Measurements from ENCODE around the gene PSKH1.

Gene PSKH1

DNA sequence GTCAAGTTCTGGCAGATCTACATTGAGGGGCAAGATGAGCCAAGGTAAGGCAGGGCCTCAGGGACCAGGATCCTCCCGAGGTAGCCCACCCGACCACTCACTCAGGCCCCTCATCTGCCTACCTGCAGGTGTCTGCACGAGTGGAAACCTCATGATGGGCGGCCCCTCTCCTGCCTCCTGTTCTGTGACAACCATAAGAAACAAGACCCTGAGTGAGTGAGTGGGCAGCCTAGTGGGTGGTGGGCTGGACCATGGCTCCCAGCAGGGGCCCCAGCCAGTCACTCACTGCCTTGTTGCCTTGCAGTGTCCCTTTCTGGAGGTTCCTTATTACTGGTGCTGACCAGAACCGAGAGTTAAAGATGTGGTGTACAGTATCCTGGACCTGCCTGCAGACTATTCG lies 14.8 kb upstream of the PSKH1 start:
- H3K27me3 Mint-ChIP-seq: no peaks in the 10 kb centered on the region
- DNase-seq (no peak), ATAC-seq (no peak)
- H3K4me1 Mint-ChIP-seq: peaks cover 28% of the 10 kb centered on the region
- no peak overlapping the region for H3K4me3 Mint-ChIP-seq
- no peaks in the 10 kb centered on the region for H3K9me3 Mint-ChIP-seq
- H3K27ac Mint-ChIP-seq: no peak overlapping the region

DNA sequence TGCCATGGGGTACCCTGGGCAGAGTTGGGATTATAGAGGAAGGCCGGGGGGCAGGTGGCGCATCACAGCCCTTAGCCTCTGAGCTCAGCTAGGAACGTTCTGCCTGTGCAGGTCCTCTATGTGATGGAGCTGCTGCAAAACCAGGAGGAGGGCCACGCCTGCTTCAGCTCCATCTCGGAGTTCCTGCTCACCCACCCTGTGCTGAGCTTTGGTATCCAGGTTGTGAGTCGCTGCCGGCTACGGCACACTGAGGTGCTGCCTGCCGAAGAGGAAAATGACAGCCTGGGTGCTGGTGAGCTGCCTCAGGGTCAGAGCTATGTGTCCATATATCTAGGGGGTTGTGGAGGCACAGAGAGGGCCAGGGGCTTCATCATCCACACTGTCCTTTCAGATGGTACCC lies 14.2 kb upstream of the PSKH1 start:
- no peaks in the 10 kb centered on the region for H3K27me3 Mint-ChIP-seq
- no peak for ATAC-seq
- no peak overlapping the region for H3K4me3 Mint-ChIP-seq
- peaks cover 25% of the 10 kb centered on the region for H3K4me1 Mint-ChIP-seq
- H3K9me3 Mint-ChIP-seq: no peaks in the 10 kb centered on the region
- H3K27ac Mint-ChIP-seq: peak overlapping the region; percentile 32 to 48
- DNase-seq: no peak

DNA sequence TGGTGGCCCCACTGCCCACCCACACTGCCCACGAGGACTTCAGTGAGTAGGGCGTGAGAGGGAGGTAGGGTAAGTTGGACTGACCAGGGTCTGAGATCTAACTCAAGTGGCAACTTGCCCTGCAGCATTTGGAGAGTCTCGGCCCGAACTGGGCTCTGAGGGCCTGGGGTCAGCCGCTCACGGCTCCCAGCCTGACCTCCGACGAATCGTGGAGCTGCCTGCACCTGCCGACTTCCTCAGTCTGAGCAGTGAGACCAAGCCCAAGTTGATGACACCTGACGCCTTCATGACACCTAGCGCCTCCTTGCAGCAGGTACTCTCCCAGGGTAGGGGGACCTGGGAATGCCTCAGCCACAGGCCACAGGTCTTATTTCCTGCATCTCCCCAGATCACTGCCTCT lies 13.6 kb upstream of the PSKH1 start:
- Mint-ChIP-seq H3K4me1 (peaks cover 19% of the 10 kb centered on the region), H3K27ac (peak overlapping the region in 1 of 2 donors; percentile 48), H3K4me3 (no peak overlapping the region), H3K27me3 (no peaks in the 10 kb centered on the region), H3K9me3 (no peaks in the 10 kb centered on the region)
- ATAC-seq (no peak), DNase-seq (no peak)

DNA sequence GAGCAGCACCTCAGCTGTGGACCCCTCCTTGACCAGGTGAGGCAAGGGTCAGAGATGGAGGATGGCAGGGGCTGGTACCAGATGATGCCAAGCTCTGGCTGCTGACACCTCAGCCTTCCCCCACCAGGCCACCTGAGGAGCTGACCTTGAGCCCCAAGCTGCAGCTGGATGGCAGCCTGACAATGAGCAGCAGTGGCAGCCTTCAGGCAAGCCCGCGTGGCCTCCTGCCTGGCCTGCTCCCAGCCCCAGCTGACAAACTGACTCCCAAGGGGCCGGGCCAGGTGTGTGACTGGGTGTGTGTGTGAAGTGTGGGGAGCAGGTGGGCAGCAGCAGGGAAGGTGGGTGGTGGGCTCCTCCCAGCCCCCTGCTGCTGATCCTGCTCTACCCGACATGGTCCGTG lies 13.1 kb upstream of the PSKH1 start:
- Mint-ChIP-seq H3K27ac (peak overlapping the region in 1 of 2 donors; percentile 61), H3K4me3 (no peak overlapping the region), H3K4me1 (peaks cover 15% of the 10 kb centered on the region), H3K9me3 (no peaks in the 10 kb centered on the region), H3K27me3 (no peaks in the 10 kb centered on the region)
- DNase-seq (no peak), ATAC-seq (no peak)

DNA sequence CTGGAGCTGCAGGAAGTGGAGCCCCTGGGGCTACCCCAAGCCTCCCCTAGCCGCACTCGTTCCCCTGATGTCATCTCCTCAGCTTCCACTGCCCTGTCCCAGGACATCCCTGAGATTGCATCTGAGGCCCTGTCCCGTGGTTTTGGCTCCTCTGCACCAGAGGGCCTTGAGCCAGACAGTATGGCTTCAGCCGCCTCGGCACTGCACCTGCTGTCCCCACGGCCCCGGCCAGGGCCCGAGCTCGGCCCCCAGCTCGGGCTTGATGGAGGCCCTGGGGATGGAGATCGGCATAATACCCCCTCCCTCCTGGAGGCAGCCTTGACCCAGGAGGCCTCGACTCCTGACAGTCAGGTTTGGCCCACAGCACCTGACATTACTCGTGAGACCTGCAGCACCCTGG lies 12.5 kb upstream of the PSKH1 start:
- no peak for ATAC-seq
- Mint-ChIP-seq H3K4me3 (no peak overlapping the region), H3K27ac (peak overlapping the region in 1 of 2 donors; percentile 61), H3K9me3 (no peaks in the 10 kb centered on the region), H3K27me3 (no peaks in the 10 kb centered on the region), H3K4me1 (peaks cover 8% of the 10 kb centered on the region)
- no peak for DNase-seq

DNA sequence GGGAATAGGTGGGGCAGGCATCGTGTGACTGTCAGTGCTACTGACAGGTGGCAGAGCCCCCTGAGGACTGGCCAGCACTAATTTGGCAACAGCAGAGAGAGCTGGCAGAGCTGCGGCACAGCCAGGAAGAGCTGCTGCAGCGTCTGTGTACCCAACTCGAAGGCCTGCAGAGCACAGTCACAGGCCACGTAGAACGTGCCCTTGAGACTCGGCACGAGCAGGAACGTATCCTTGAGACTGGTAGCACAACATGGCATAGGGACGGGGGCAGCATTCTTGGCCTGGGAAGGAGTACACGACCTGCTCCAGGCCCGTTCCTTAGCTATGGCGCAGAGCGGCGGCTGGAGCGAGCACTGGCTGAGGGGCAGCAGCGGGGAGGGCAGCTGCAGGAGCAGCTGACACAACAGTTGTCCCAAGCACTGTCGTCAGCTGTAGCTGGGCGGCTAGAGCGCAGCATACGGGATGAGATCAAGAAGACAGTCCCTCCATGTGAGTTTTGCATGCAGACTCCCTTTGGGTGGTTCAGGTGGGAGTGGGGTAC lies 11.4 kb upstream of the PSKH1 start:
- no peaks in the 10 kb centered on the region for H3K9me3 Mint-ChIP-seq
- H3K27ac Mint-ChIP-seq: no peak overlapping the region
- H3K27me3 Mint-ChIP-seq: no peaks in the 10 kb centered on the region

DNA sequence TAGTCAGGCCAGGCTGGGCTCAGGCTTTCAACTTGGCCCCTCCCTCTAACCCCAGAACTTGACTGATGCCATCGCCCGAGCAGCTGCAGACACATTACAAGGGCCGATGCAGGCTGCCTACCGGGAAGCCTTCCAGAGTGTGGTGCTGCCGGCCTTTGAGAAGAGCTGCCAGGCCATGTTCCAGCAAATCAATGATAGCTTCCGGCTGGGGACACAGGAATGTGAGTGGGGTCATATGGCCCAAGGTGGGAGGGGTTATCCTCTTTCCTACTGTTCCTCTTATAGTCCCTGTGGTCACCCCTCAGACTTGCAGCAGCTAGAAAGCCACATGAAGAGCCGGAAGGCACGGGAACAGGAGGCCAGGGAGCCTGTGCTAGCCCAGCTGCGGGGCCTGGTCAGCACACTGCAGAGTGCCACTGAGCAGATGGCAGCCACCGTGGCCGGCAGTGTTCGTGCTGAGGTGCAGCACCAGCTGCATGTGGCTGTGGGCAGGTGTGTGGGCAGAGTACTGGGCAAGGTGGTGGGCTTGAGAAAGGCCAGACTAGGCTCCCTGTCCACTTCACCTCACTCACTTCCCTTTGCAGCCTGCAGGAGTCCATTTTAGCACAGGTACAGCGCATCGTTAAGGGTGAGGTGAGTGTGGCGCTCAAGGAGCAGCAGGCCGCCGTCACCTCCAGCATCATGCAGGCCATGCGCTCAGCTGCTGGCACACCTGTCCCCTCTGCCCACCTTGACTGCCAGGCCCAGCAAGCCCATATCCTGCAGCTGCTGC lies 10.5 kb upstream of the PSKH1 start:
- H3K4me1 Mint-ChIP-seq: no peaks in the 10 kb centered on the region

More for the DNA sequence above, 11.4 kb upstream of the PSKH1 start:
- Mint-ChIP-seq H3K4me1 (no peaks in the 10 kb centered on the region), H3K4me3 (no peak overlapping the region)
- no peak for DNase-seq
- no peak for ATAC-seq

DNA sequence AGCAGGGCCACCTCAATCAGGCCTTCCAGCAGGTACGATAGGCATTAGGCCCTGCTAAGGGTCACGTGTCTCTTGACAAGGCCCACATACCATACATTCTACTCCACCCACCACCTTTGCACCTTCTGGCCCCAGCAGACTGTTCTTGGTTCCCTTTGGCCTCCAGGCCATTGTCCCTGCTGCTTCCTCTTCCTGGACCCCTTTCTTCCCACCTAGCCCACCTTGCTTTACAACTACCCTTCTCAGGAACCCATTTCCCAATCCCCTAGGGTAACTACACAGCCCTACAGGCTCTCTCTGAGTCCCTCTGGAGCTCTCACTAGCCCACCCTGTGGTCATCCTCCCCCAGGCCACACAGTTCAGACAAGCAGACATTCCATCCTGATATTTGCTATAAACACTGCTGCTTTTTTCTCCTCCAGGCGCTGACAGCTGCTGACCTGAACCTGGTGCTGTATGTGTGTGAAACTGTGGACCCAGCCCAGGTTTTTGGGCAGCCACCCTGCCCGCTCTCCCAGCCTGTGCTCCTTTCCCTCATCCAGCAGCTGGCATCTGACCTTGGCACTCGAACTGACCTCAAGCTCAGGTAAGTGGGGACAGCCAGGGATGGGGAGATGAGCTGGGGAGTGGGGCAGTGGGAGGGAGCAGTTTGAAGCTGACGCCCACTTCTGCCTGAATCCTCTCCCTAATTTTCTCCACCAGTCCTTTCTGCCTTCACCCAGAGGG lies 9.7 kb upstream of the PSKH1 start:
- ATAC-seq (peak; percentile 32), DNase-seq (no peak)
- Mint-ChIP-seq H3K27me3 (no peaks in the 10 kb centered on the region), H3K27ac (no peak overlapping the region), H3K4me3 (no peak overlapping the region), H3K4me1 (no peaks in the 10 kb centered on the region), H3K9me3 (no peaks in the 10 kb centered on the region)

More for the DNA sequence above, 10.5 kb upstream of the PSKH1 start:
- no peaks in the 10 kb centered on the region for H3K9me3 Mint-ChIP-seq
- H3K4me3 Mint-ChIP-seq: no peak overlapping the region
- ATAC-seq: no peak
- DNase-seq: no peak
- no peak overlapping the region for H3K27ac Mint-ChIP-seq
- H3K27me3 Mint-ChIP-seq: no peaks in the 10 kb centered on the region

DNA sequence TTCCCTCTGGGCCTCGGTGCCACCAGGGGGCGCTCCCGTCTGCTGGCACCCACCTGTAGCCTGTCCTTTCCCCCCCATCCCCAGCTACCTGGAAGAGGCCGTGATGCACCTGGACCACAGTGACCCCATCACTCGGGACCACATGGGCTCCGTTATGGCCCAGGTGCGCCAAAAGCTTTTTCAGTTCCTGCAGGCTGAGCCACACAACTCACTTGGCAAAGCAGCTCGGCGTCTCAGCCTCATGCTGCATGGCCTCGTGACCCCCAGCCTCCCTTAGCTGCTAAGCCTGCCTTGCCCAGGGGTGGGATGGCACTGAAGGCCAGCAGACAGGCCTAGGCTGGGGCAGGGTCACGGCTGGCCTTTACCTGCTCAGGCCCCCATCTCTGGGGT lies 9.2 kb upstream of the PSKH1 start:
- Mint-ChIP-seq H3K27ac (no peak overlapping the region), H3K4me3 (no peak overlapping the region), H3K27me3 (no peaks in the 10 kb centered on the region), H3K9me3 (no peaks in the 10 kb centered on the region), H3K4me1 (no peaks in the 10 kb centered on the region)
- ATAC-seq (peak; percentile 84), DNase-seq (peak; percentile 71 to 73)

DNA sequence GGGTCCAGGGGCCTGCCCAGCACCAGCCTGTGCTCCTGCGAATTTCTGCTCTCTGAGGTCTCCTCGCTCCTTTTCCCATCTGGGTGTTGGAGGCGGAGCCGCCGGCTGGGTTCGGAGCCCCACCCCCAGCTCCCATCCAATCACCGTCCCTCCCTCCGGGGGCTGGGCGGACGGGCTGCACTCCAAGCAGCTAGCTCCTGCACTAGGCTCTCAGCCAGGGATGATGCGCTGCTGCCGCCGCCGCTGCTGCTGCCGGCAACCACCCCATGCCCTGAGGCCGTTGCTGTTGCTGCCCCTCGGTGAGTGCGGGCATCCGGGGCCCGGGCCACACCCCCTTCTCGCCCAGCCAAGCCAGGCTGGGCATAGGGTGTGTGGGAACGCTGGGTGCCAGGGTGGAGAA lies 8.4 kb upstream of the PSKH1 start, which contains the start of gene NRN1L:
NRN1L (plus strand) TSS at position 202 of the 400 bp plus-strand sequence; CDS start at position 221, 19 bp downstream.
- H3K4me3 Mint-ChIP-seq: no peak within 1 kb of the TSS
- ATAC-seq (no peak), DNase-seq (no peak)
- no peaks in the 10 kb centered on the region for H3K9me3 Mint-ChIP-seq
- peak within 1 kb of the TSS in 1 of 2 donors; percentile 67 for H3K27ac Mint-ChIP-seq
- no peaks in the 10 kb centered on the region for H3K27me3 Mint-ChIP-seq
- no peaks in the 10 kb centered on the region for H3K4me1 Mint-ChIP-seq

DNA sequence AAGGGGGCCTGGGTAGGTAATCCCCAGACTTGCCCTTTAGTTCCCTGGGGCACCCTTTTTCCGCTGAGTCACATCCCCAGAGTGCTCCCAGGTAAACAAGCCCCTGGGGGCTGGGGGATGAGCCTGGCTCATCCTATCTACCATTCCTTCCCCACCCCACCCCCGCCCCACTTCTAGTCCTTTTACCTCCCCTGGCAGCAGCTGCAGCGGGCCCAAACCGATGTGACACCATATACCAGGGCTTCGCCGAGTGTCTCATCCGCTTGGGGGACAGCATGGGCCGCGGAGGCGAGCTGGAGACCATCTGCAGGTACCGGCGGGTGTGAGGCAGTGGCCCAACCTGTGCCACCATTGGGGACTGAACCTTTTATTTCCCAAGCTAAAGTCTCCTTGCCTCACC lies 7.5 kb upstream of the PSKH1 start:
- Mint-ChIP-seq H3K9me3 (no peaks in the 10 kb centered on the region), H3K4me3 (no peak overlapping the region), H3K27me3 (no peaks in the 10 kb centered on the region), H3K4me1 (no peaks in the 10 kb centered on the region), H3K27ac (no peak overlapping the region)
- ATAC-seq: no peak
- DNase-seq: no peak

DNA sequence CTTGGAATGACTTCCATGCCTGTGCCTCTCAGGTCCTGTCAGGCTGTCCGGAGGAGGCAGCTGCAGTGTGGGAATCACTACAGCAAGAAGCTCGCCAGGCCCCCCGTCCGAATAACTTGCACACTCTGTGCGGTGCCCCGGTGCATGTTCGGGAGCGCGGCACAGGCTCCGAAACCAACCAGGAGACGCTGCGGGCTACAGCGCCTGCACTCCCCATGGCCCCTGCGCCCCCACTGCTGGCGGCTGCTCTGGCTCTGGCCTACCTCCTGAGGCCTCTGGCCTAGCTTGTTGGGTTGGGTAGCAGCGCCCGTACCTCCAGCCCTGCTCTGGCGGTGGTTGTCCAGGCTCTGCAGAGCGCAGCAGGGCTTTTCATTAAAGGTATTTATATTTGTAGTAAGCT lies 7.1 kb upstream of the PSKH1 start:
- Mint-ChIP-seq H3K27ac (no peak overlapping the region), H3K4me3 (no peak overlapping the region), H3K27me3 (no peaks in the 10 kb centered on the region), H3K9me3 (no peaks in the 10 kb centered on the region), H3K4me1 (no peaks in the 10 kb centered on the region)
- ATAC-seq (no peak), DNase-seq (no peak)

DNA sequence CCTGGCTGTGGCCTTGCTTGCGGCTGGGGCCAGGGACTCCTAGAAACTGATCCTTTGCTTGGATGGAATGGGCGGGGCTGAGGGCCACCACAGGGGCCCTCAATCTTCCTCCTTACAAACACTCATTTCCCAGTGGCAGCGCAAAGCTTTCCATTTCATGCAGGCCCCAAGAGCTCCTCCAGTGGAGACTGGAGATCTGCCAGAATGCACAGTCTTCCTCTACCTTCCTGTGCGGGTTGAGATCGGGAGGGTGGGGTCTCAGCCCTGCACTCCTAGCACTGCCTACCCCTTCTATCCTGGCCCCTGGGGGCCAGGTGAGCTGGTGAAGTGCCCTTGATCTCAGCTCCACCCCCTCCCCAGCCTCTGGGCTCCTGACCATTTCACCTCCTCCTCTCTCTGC lies 6.7 kb upstream of the PSKH1 start:
- ATAC-seq: no peak
- no peak overlapping the region for H3K4me3 Mint-ChIP-seq
- H3K4me1 Mint-ChIP-seq: no peaks in the 10 kb centered on the region
- H3K27me3 Mint-ChIP-seq: no peaks in the 10 kb centered on the region
- no peaks in the 10 kb centered on the region for H3K9me3 Mint-ChIP-seq
- H3K27ac Mint-ChIP-seq: peak overlapping the region in 1 of 2 donors; percentile 20
- DNase-seq: no peak

DNA sequence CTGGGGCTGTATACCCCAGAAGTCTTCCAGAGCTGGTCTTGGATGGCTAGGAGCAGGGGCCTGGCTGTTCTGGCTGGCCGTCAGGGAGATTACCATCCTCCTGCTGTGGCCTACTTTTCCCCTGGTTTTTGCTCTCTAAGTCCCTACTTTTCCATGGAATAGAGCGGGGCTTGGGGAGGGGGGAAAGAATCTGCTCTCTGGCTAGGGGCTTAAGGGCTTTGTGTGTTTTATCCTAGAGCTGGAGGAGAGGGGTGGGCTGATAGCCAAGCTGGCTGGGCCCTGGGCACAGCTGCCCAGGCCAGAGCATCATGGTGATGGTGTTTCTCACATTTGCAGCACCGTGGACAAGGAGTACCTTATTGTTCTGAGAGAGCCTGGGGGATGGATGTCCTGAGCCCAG lies 4.7 kb upstream of the PSKH1 start:
- no peak overlapping the region for H3K27ac Mint-ChIP-seq
- H3K4me1 Mint-ChIP-seq: peaks cover 8% of the 10 kb centered on the region

DNA sequence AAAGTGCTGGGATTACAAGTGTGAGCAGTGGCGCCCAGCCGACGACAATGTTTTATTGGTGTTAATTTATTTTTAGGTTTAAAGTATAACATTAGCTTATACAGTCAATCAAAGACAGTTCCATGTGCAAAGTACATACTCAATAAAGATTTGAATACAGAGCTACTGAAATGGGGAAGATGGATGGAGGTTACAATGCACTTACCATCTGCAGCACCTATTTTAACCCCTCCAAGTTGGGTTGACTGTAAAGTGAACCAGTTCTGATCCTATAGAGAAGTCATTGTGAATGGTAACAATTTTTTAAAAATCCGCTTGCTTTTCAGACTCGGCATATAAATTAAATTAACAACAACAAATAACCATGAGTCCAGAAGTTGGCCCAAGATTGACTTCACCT lies 679 bp upstream of the PSKH1 start:
- peaks cover 27% of the 10 kb centered on the region for H3K4me1 Mint-ChIP-seq
- no peak for ATAC-seq
- no peak for DNase-seq
- H3K4me3 Mint-ChIP-seq: peak overlapping the region; percentile 86 to 99
- H3K27ac Mint-ChIP-seq: no peak overlapping the region
- H3K27me3 Mint-ChIP-seq: no peaks in the 10 kb centered on the region
- H3K9me3 Mint-ChIP-seq: no peaks in the 10 kb centered on the region

More for the DNA sequence above, 4.7 kb upstream of the PSKH1 start:
- Mint-ChIP-seq H3K4me3 (no peak overlapping the region), H3K9me3 (no peaks in the 10 kb centered on the region), H3K27me3 (no peaks in the 10 kb centered on the region)
- ATAC-seq (no peak), DNase-seq (no peak)

DNA sequence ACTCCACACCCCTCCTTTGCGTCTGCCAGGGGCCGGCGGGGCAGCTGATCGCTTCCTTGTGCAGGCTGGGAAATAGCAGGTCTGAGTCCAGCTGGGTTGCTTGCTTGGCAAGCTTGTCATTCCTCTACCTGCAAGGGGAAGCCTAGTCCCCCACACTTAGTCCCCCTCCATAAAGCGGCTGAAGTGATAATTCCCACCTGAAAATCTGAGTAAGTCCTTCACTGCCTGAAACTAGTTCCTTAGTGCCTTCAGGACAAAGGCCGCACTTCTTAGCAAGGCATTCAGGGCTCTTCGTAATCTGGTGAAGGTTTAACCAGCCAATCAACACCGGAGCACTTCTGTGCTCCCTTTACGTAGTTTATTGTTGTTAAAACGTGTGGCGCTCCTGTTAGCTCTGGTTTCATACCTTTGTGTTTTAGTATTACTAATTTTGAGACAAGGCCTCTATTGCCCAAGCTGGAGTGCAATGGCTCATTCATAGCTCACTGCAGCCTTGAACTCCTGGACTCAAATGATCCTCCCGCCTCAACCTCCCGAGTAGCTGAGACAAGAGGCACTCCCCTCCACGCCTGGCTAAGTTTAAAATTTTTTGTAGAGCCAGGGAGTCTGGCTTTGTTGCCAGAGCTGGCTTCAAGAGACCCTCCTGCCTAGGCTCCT lies 817 bp downstream of the PSKH1 start:
- H3K9me3 Mint-ChIP-seq: no peaks in the 10 kb centered on the region
- H3K27ac Mint-ChIP-seq: peak overlapping the region; percentile 98 to 99
- ATAC-seq (no peak), DNase-seq (no peak)
- no peaks in the 10 kb centered on the region for H3K27me3 Mint-ChIP-seq
- H3K4me3 Mint-ChIP-seq: peak overlapping the region; percentile 86 to 99
- peaks cover 29% of the 10 kb centered on the region for H3K4me1 Mint-ChIP-seq

All from stimulated activated naive CD8-positive, alpha-beta T cell treated with anti-CD3 and anti-CD28 coated beads, Interleukin-15, amount 100 ng/mL, for 72 hours (primary cell).